Fibroblast of skin of left biceps (primary cell): ENCODE data around the gene ABCB10.
"Not testable (repeated sequence)": the region's sequence is repeated elsewhere in the genome, so short reads cannot be mapped to it uniquely, and the experiment has no call there.

Experiments used
- DNase-seq, 2 experiments: peaks; one replicate each; pipeline ENCODE4 v3.0.0-alpha.2; 2013; ENCODE audit warnings: low read depth in 2 of 2

The ABCB10 gene

DNA sequence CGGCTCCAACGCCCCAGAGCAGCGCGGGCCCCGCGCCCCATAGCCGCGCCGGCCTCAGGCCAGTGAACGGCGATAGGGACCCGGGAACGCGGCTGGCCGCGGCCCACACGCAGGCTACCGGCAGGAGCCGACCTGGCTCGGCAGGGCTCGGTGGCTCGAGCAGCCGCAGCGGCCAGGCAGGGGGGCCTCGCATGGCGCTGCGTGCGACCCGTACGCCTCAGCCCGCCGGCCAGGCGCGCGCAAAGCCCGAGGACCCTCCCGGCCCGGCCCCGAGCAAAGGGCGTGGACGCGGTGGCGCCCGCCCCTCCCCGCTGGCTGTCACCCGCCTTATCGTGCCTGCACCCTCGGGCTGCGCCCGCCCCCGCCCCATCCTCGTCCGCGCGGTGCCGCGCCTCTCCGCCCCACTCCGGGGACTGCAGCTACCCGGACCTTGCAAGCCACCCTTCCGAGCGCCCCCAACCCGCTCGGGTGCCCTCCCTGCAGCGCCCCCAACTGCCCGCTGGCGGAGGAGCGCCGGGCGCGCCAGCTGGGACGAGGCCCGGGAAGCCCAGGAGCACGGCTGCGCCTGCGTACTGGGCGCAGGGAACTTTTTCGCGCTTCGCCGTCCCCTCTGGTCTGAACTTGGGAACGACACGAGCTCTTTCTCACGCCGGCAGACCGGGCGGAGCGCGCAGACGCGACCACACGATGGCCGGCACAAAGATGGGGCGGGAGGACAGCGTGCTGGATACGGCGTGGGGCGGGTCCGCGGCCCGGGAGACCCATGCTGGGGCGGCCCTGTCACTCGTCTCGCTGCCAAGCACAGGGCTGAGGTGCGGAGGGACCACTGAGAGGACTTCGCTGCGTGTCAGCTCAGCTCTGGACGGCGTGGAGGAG is at the start of gene ABCB10:
Gene ABCB10, minus strand, starts transcription at position 248 of the 876 bp plus-strand sequence. Its CDS starts 55 bp downstream, at position 193.
- DNase-seq, result peak; percentile 91

DNA sequence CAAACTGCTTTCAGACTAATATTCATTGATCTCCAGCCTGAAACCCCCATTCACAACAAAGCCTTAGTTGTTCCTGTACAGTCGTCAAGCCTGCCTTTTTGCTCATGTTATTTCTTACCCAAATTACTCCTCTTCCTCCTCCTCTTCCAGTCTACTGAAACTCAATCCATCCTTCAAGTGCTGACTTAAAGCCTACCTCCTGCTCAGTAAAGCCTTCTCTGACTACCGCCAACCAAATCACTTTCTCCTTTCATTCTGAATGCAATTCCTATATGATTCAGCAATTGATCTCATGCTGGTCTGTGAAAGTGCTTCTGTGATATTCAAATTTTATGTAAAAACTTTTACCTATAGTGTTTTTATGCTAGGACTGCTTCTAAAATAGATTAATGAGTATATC is 48.9 kb upstream of the ABCB10 start:
- no peak for DNase-seq

DNA sequence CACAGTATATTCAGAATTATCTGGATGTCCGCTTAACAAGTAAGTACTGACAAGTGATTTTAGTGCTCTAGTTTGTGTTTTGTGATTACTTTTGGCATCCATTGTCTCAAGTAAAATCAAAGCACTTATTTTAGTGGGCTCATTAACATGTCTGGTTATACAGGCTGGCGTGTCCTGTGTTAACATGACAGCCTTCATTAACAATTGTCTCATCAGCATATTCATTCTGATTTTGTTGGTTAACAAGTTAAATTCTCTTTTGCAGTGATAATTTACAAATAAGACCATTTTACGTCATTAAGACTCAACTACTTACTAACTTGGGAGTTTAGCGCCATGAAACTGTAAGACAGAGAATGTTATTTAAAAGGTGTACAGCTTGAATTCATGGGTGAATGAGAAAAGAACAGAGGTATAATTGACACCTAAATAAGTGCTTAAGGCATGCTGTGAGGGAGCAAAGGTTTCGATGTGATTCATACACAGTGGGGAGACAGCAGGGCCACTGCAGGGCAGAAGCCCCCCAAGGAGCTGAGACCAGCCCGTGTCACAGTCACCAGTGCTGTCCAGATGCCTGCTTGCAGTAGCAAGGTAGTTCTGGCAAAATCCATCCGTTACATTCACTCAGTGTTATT is 45.0 kb upstream of the ABCB10 start:
- DNase-seq, result no peak

DNA sequence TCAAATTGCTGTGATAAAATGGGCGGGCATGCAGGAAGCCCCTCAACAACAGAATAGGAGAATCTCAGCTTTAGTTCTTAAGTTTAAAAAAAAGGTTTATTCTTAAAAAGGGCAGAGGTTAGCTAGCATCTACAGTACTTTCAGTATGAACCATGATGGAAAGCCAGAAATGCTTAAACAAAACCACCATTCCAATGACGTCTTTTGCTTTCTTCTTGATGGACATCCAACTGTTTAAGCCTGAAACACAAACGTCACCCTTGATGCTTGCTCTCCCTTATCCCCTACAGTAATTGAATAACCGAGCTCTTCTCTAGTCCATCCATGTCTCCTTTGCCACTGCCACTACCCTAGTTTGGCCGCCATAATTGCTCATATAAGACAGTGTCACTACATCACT is 41.7 kb upstream of the ABCB10 start:
- DNase-seq, result no peak

DNA sequence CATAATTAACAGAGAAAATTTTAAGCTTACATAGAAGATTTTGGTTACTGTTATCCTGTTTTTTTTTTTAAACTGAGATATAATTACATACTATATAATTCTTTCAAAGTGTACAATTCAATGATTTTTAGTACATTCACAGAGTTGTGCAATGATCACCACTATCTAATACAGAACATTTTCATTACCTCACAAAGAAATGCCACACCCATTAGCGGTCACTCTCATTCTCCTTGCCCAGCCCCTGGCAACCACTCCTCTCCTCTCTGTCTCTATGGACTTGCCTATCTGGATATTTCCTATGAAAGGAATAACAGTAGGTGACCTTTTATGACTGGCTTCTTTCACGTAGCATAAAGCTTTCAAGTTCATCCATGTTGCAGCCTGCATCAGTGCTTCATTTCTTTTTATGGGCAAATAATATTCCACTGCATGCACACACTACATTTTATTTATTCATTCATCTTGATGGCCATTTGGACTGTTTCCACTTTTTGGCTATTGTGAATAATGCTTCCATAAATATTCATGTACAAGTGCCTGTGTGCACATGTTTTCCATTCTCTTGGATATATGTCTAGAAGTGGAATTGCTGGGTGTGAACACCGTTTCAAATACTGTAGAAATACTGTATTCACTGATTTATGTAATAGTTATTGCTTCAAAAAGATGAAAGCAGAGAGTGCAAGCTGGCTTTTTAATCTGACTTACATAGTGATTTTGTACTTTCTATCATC is 40.9 kb upstream of the ABCB10 start:
- no peak for DNase-seq

DNA sequence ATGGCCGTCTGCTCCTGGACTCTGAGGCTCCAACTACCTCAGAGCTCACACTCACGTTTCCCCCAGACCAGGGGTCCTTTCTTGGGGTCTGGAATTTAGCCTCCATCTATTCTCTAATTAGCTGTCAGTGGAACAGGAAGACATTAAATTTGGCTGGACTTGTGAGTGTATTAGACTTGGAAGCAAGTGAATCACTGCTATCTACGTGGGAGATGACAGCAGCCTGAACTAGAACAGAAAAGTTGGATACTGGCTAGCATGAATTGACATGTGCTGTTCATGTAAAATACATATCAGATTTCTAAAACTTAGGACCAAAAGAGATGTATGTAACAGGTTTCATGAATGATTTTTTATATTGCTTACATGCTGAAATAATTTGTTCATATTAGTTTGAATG is 39.4 kb upstream of the ABCB10 start:
- no peak for DNase-seq

DNA sequence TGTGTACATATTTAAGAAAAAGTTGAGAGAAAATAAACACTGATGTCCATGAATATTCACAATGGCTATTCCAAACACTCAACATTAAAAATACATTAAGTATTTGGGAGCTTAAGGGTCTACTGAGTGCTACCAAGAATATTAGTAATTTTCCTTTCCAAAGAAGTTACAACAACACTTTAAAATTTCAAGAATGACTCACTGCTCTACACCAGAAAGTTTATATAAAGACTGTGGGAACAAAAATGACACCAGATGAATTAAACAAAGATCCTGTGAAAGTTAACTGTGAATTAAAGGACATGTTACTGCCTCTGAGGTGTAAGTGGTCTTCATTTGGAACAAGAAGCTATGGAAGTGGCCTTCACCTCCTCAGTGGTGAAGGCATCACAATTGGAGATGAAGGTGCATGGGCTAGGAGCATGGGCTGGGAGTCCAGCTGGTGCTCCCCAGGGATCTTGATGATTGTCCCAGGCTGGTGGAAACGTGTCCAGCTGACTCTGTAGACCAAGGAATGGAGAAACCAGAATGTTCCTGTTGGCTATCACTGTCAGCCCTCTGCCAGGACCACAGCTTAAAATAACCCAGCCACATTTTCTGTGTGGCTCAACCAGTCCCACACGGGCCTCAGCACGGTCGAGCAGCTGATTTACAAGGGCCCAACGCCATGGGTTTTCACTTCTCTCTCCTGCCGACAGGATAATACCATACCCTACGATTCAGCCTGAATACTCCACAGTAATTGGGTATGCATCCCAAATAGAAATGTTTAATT is 38.6 kb upstream of the ABCB10 start:
- DNase-seq, result no peak

DNA sequence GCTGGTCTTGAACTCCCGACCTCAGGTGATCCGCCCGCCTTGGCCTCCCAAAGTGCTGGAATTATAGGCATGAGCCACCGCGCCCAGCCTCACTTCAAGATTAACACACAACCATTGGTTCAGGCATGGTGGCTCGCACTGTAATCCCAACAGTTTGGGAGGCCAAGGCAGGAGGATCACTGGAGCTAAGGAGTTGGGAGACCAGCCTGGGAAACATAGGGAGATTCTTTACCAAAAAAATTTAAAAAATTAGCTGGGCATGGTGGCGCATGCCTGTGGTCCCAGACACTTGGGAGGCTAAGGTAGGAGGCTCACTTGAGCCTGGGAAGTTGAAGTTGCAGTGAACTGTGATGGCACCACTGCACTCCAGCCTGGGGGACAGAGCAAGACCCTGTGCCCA is 37.4 kb upstream of the ABCB10 start:
- not testable (repeated sequence) for DNase-seq

DNA sequence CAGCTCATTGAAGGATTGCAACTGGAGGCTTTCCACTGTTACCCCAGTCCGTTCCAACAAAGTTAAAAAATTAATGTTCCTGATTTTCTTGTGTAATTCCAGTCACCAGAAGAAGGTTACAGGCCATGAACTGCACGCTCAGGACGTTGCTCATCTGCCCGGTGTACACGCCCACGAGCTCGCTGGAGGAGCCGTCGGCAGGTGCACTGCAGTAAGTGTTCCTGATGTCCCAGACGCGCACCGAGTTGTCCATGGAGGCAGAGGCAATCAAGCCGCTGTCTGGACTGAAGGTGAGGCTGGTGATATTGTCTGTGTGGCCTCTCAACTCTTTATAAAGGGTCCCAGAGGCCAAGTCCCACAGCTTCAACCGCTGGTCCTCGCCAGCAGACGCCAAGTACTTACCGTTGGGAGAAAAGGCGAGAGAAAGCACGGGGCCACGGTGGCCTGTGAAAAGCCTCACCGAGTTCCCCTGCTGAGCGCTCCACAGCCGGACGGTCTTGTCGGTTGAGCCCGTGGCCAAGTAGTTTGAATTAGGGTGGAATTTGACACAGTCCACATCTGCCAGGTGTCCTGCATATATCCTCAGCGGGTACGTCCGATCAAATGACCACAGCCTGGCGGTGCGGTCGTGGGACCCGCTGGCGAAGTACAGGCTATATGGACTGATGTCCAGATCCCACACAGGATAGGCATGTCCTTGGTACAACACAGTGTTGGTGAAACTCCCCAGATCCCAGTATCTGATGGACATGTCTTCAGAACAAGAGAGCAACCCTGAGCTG is 35.9 kb upstream of the ABCB10 start:
- DNase-seq, result no peak

DNA sequence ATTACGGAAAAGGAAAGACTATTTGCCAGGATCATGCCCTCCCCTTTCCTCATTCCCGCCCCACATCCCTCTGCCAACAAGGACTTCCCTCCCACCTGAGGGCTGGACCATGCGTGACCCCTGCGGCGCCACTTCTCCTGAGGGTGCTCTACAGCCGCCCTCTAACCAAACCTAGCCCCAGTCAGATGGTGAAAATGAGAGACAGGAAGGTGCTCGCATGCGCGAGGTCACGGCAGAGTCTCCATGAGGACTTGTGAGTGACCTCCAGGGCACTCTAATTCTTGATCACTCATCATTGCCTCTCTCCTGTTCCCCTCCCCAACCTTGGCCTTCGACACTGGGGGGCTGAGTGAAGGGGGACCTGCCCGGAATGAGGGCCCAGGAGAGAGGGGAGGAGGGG is 35.3 kb upstream of the ABCB10 start:
- no peak for DNase-seq

DNA sequence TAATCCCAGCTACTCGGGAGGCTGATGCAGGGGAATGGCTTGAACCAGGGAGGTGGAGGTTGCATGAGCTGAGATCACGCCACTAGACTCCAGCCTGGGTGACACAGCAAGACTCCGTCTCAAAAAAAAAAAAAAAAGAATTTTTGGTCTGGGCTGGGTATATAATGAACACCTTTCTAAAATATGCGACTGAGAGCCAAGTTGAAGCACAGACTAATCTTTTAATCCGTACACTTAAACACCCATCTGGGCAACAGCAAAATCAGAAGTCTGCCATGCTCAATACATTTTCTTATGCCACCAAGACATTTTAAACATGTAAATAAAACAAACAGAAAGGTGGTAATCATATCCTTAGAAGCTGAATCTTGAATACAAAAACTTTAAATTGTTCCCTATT is 31.6 kb upstream of the ABCB10 start:
- no peak for DNase-seq

DNA sequence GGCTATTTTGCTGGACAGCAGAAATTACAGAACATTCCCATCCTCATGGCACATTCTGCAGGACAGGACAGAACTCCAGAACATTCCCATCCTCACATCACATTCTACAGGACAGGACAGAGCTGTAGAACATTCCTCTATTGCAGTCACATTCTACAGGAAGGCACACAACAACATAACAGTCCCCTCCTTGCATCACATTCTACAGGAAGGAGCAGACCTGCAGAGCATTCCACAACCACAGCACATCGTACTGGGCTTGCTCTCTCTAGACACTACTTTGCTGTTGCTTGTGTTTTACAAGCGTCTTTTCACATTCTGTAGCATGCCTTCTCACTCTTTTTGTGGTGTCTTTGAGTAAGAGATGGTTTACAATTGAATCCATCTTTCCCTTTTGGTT is 26.8 kb upstream of the ABCB10 start:
- no peak for DNase-seq

DNA sequence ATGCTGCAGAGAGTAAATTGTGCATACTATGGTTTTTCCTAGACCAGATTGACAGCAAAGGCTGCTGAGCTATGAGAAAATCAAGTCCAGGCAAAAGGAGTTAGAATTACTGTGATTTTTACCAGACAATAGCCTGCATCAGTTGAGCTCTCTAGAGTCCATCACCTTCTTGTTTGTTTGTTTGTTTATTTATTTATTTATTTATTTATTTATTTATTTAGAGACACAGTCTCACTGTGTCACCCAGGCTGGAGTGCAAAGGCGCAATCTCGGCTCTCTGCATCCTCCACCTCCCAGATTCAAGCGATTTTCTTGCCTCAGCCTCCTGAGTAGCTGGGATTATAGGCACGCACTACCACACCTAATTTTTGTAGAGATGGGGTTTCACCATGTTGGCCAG is 24.2 kb upstream of the ABCB10 start:
- DNase-seq, result no peak

DNA sequence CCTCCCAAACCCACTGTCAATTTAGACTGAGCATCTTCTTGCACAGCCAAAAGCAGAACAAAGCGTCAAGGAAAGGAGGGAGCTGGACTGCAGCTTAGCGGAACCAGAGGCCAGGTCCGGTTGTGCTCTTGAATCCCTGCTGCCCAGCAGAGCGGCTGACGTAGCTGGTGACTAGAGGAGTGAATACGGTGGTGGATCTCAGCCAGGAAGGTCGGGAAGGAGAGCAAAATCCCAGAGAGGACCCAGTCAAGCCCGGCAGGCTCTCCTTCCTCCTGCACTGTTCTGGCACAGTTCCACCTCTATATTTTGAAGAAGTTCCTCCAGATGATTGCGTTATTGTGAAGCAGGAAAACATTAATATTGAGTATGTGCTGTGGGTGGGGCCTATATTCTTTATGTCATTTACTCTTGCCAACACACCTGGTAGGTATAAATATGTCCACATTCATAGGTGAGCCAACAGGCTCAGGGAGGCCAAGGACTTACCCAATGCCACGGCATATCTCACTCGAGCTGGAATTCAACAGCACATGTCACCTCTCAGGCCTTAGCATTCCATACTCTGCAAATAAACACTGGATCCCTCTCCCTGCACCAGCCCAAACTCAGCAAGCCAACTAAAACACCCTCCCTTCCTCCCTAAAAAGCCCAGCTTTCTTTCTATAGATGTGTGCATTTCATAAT is 23.6 kb upstream of the ABCB10 start:
- DNase-seq, result no peak

DNA sequence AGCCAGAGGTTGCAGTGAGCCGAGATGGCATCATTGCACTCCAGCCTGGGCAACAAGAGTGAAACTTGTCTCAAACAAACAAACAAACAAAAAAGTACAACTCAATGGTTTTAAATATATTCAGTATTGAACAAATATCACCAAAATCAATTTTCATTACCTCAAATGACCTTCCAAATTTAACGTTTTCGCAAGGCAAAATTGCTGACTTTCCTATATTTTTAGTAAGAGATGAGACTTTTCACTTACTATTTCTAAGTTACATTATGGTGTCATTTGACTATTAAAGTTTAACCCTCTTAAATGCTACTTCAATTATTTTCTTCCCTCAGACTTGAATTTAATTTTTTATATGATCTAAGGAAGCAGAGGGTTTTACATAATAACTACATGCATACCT is 23.0 kb upstream of the ABCB10 start:
- DNase-seq, result no peak

DNA sequence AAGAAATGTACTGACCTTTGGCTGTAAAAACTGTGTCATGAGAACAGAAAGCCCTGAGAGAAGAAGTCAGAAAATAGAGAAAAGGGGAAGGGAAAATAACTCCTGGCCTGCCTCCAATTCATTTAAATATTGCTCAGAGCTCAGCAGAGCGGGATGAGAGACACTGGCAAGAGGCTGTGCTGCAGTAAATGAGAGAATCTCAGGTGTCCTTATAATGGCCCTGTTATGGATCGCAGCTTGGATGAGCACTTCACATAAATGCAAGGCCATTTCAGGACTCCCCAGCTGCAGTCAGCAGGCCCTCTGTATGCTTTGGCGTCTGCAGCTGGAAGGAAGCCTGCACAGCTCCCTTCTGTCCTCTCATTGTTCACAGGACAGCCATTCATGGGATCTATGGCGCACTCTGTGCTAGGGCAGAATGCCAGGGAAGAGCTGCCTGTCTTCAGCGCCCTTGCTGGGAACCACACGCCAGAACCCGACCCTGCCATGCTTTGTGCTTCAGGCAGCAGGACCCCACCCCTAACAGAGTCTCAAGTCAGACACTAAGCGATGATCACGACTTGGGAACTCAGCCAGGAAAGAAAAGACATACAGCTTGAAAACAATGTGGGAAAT is 20.7 kb upstream of the ABCB10 start:
- no peak for DNase-seq

DNA sequence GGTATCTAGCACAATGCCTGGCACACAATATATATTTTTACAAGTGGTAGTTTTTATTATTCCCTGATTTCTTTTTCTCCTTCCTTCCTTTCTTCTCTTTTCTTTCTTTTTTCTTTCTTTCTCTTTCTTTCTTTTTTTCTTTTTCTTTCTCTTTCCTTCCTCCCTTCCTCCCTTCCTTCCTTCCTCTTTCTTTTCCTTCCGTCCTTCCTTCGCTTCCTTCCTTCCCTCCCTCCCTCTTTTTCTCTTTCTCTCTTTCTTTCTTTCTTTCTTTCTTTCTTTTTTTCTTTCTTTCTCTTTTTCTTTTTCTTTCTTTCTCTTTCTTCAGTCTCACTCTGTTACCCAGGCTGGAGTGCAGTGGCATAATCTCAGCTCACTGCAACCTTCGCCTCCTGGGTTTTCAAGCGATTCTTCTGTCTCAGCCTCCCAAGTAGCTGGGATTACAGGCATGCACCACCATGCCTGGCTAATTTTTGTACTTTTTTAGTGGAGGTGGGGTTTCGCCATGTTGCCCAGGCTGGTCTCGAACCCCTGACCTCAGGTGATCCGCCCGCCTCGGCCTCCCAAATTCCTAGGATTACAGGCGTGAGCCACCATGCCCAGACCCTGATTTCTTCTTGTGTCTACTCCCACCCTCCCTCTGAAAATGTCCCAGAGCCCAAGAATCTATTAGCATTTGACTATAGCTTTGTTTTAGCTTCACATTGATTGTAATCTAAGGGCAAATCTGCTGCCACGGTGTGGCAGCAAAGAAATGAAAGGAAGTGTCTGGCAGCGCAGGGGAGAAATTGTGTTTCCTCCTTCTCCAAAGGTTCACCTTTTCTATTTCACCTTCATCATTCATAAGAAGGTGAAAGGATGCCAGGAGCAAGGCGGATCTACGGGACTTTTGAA is 19.9 kb upstream of the ABCB10 start:
- DNase-seq, result no peak

DNA sequence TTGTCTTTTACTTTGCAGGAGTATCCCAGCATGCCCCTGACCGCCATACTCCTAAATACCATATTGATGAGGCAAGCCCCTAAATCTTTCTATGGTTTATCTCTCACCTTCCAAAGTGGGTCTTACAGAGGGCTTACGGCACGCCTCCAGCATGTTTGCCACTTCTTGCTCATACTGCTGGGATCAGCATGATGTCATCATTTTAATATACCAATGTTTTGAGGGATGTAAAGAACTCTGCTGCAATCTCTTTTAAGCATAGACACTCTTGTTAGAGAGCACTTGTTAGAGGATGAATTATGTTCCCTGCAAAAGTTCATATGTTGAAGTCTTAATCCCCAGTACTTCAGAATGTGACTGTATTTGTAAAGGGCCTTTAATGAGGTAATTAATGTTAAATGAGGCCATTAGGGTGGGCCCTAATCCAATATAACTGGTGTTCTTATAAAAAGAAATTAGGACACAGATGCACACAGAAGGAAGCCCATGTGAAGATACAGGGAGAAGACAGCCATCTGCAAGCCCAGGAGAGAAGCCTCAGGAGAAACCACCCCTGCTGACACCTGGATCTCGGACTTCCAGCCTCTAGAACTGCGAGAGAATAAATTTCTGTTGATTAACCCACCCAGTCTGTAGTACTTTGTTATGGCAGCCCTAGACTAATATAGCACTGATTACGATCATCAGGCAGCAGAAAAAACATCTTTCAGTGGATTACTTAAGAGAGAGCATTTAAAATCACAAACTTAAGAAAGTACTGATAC is 16.4 kb upstream of the ABCB10 start:
- DNase-seq, result no peak
